Stimulated activated naive CD4-positive, alpha-beta T cell treated with Interleukin-2 at 50 U/mL for 16 hours (primary cell): ENCODE results near the gene CYSLTR2.

Source experiments
- DNase-seq: peaks from one replicate; lab custom pipeline; 2025; lab: John Stamatoyannopoulos, UW

The CYSLTR2 gene

GRCh38 chr13:48741377-48741776 is 87.6 kb downstream of the CYSLTR2 start:
- DNase-seq: no peak

DNA sequence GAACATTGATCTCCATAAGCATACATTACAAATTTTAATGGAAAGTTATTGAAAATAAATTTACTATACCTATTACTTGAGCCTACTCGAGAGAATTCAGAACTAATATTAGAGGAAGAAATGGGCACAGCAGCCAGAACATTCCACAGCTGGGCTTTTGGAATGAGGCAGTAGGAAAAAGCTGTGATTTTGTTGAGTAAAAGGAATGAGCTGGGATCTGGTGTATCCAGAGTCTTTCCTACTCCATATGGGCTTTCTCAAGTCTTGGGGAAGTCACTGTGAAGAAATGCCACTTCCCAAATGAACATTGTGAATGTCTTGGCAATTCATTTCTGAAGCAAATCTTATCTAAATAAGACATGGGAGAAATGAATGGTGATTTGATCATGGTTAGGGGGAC is 93.1 kb downstream of the CYSLTR2 start:
- no peak for DNase-seq

- no peak for DNase-seq
Observed at GRCh38 chr13:48748681-48749080, 95.0 kb downstream of the CYSLTR2 start.

DNA sequence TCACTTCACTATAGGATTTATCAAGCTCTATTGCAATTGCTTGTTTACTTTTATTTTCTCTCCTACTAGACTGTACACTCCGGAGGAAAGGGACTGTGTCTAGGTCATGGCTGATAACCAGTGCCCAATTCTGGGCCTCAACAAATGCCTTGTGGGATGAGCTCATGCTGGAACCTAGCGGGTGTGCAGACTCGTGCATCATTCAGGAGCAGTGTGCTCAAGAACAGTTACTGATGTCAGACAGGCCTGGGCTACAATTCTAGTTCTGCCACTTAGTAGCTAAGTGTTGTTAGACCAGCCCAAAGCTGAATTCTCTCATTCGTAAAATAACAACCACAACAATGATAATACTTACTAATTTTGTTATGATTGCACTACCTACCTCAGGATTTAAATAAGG is 95.4 kb downstream of the CYSLTR2 start:
- DNase-seq: no peak

DNA sequence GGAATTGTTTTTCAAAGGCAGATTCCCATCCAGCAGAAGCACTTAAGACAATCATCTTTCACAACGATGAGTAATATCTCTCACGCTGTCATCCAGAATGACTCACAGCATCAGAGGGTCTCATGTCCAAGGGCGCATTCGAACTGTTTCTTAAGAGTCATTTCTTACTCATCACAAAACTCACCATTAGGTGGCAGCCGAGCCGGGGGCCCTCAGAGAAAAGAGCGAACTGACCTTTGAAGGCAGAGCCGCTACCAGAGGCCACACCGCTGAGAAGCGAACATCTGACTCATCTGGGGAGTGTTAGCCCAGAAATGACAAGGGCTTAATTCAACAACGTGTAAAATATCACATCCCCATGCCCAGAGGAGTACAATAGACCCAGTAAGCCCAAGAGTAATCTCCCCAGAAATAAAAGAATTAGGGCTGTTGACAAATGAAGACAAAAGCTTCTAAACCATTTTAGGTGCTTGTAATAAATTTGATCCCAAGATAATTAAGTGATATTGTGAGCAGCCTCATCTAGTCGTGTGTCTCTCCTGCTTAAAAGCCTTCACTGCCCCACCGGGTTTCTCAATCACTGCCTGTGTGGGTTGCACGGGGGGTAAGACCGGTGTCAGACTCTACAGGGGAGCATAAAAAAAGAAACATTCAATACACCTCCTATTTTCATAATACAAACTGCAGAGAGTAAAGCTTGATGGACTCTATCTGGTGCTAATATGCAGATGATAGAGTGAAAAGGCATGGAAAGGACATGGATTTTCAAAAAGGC is 96.2 kb downstream of the CYSLTR2 start:
- peak; percentile 76 for DNase-seq

GRCh38 chr13:48750588-48751383 is 97.1 kb downstream of the CYSLTR2 start:
- DNase-seq: no peak

- DNase-seq: no peak
Observed at GRCh38 chr13:48760626-48761025, 106.9 kb downstream of the CYSLTR2 start.
